Upper lobe of left lung (tissue), 4 donors: ENCODE data around the gene ACTR10.

ENCODE experiments used
- EP300 ChIP-seq, 4 donors: sonication (generic); formaldehyde crosslinking; IDR thresholded peaks; one replicate each; pipeline ENCODE4 v1.5.1; 2017; ENCODE audit warnings: antibody characterized with exemption in 4 of 4, control low read depth in 2 of 4
- POLR2A ChIP-seq, 4 donors: fragments of 450-650 bp; IDR thresholded peaks; one replicate each; pipeline ENCODE4 v1.5.1; 2016 to 2017; ENCODE audit warnings: antibody characterized with exemption in 4 of 4, mild to moderate bottlenecking in 2 of 4
- POLR2AphosphoS5 ChIP-seq, 2 donors: sonication (generic); formaldehyde crosslinking; IDR thresholded peaks; one replicate each; pipeline ENCODE4 v1.5.1; 2017; ENCODE audit warnings: antibody characterized with exemption in 2 of 2
- TF ChIP-seq, protein P1 (sequence below), 6 experiments: fragments of 450-650 bp in 4 of 6; fragments of 200-600 bp in 2 of 6; sonication (generic) in 2 of 6; IDR thresholded peaks; one replicate each; pipeline ENCODE4 v1.5.1; 2016 to 2019; ENCODE audit warnings: antibody characterized with exemption in 6 of 6

GRCh38 chr14:58198086-58198485, 1.9 kb upstream of the ACTR10 start:
- TF ChIP-seq, protein P1, sequence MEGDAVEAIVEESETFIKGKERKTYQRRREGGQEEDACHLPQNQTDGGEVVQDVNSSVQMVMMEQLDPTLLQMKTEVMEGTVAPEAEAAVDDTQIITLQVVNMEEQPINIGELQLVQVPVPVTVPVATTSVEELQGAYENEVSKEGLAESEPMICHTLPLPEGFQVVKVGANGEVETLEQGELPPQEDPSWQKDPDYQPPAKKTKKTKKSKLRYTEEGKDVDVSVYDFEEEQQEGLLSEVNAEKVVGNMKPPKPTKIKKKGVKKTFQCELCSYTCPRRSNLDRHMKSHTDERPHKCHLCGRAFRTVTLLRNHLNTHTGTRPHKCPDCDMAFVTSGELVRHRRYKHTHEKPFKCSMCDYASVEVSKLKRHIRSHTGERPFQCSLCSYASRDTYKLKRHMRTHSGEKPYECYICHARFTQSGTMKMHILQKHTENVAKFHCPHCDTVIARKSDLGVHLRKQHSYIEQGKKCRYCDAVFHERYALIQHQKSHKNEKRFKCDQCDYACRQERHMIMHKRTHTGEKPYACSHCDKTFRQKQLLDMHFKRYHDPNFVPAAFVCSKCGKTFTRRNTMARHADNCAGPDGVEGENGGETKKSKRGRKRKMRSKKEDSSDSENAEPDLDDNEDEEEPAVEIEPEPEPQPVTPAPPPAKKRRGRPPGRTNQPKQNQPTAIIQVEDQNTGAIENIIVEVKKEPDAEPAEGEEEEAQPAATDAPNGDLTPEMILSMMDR (IDR thresholded peaks at IDR 0.05): no peak
- TF ChIP-seq POLR2A (IDR thresholded peaks at IDR 0.05) (no peak), EP300 (IDR thresholded peaks at IDR 0.05) (no peak), POLR2AphosphoS5 (IDR thresholded peaks at IDR 0.05) (no peak)
